ENCODE measurements around the gene CD96.
"Not testable (repeated sequence)": the region's sequence is repeated elsewhere in the genome, so short reads cannot be mapped to it uniquely, and the experiment has no call there.

The CD96 gene

DNA sequence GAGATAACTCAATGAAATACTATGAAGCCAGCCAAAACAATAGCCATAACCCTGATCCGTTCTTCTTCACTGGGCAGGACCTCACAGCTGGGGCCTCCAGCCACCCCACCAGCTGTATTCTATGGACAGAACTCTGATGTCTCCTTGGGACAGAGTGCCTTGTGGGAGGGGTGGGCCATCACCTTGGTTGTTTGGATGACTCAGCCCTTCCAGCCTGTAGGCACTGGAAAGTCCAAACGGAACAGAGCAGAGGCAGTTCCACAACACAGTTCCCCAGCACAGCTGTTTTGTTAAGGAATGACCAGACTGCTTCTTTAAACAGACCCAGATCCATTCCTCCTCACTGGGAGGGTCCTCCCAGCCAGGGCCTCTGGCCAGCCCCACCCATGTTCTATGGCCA is 85.1 kb downstream of the CD96 start:
- no peak for DNase-seq (ENCODE audit: low read depth)

DNA sequence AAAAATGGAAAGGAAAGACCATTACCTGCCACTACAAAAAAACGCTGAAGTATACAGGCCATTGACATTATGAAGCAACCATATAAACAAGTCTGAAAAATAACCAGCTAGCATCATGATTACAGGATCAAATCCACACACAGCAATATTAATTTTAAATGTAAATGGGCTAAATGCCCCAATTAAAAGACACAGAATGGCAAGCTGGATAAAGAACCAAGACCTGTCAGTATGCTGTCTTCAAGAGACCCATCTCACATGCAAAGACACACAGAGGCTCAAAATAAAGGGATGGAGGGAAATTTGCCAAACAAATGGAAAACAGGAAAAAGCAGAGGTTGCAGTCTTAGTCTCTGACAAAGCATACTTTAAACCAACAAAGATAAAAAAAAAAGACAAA is 87.0 kb downstream of the CD96 start:
- DNase-seq (ENCODE audit: low read depth): not testable (repeated sequence)

DNA sequence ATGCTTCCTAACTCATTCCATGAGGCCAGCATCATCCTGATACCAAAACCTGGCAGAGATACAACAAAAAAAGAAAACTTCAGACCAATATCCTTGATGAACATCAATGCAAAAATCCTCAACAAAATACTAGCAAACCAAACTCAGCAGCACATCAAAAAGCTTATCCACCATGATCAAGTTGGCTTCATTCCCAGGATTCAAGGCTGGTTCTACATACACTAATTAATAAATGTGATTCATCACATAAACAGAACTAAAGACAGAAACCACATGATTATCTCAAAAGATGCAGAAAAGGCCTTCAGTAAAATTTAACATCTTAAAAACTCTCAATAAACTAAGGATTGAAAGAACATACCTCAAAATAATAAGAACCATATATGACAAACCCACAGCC is 88.6 kb downstream of the CD96 start:
- DNase-seq (ENCODE audit: low read depth): not testable (repeated sequence)

DNA sequence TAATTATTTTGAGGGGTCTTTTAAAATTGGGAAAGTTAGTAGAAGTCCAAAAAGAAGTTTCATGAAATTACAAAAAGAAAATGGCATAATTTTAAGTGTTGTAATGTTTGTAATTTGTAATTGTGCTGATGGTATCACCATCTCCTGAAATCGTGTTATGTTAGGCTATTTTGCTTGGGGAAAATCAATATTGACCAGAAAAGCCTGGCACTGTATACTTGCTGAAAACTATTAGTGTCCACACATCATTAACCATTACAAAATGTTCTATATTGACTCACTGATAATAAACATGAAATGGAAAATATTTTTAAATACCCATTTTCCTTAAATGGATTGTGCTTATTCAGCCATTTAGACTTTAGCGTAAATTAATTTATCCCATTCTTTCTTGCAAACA is 93.4 kb downstream of the CD96 start:
- DNase-seq (ENCODE audit: low read depth): no peak

DNA sequence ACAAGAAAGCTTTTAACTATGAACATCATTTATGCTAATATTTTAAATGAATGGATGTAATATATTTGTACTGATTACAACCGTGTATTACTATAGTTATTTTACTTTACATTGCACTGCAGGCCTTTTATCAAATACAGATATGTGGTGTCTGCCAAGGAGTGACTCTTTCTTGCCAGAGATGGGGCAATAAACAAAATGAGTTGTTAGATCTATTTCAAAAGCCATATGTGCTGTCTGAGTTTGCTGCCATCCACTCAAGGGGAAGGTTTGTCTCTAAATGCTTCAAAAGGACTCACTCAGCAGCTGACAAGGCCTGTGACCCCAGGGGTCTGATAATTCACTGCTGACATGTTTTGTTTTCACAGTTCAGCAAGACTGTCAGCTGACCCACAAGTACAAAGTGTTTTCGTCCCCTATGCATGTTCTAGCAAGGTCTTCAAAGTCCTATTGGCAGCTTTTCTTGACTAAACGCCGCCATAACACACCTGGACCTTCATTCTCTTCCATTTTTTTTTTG is 94.4 kb downstream of the CD96 start:
- no peak for DNase-seq (ENCODE audit: low read depth)

DNA sequence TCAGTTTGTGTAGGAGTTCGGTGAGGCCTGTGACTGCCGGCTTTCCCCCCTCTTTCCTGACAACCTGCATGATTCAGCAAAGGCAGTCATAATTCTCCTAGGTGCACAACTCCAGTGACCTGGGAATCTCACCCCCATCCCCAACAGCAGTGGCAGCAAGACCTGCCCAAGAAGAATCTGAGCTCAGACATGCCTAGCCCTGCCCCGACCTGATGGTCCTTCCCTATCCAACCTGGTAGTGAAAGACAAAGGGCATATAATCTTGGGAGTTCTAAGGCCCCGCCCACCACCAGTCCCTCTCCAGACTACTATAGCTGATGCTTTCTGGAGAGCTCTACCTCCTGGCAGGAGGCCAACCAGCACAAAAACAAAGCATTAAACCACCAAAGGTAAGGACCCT is 97.3 kb downstream of the CD96 start:
- no peak for DNase-seq (ENCODE audit: low read depth)

DNA sequence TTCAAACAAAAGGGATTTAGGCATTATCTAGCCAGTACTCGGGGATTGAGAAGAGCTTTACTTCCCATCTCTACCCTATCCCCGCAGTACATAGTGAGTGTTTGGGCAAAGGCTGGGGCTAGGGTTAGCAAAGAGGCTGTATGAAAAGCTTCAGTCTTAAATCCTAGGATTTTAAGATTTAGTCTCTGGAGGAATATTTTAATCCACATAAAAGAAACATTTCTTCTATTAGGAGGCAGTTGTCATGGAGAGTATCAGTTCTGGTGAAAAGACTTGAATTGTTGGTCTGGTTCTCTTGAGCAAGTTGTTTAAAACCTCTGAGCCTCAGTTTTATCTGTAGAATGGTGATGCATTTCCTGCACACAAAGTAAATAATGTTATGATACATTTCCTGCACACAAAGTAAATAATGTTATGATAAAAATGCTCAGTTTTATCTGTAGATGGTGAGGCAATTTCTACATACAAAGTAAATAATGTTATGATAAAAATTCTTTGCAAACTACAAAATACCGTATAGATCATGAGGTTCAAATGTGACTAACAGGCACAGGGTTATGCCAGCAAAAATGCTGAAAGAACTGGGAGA is 107.1 kb downstream of the CD96 start:
- DNase-seq (ENCODE audit: low read depth): peak; percentile 9

DNA sequence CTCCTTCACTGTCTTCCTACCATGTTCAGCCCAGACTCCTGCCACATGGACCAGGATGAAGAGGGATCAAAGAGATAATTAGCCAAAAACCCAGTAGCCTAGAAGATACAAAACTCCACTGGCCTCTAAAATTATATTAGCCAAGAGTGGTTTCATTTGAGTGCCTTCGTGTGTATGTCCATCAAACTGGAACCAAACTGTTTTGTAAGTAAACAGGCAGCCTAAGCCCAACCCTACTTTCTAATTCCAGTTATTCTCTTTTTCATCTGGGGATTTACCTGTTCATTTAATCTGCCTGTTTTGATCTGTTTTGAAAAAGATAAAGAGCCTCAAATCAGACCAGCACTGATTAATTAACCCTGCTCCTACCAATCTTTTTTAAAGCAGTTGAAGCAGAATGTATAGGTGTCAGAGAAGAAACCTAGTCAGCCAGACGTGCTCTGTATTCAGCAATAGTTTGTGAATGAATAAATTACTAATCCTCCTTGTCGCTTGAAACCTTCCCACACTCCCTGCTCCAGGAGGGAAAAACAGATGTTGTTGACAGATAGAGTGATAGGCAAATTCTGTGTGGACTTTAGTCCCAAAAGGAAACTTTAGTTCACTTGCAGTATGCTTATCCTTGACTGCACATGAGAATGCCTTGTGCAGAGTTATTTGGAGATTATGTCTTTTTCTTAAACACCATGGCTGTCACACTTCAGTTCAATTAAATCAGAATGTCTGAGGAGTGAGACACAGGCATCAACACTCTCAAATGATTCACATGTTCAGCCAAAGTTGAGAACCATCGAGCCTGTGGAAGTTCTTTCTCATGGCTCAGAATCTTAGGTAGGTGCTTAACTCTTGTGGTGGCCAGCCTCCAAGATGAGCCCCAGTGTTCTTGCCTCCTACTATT is 108.6 kb downstream of the CD96 start:
- DNase-seq (ENCODE audit: low read depth): no peak

DNA sequence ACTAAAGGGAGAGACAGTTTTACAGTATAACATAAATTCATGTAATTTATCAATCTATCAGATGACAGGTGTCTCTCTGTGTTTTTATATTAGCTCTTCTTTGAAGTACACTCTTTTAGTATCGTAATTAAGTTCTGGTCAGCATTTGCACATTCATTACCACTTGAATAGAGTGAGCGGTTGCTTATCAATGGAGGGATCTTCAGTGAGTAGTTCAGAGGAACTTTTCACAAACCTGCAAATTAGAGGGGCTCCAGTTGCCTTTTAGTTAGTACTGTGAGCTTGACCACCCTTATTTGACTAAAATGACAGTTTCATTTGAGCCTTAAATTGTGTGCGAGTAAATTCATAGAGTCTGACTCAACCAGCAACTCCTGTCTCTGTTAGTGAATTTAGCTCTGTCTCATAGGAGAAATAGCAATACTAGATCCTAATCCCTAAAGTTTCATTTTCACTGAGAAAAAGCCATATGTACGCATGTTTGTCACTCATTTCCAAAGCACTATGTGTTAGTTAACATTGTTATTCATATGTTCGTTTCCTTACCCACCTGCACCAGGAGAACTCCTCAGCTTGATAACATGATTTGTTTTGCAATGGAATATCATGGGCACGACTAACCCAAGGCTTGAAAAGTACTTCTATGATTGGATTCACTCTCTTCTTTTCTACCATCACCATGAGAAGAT is 110.6 kb downstream of the CD96 start:
- no peak for DNase-seq (ENCODE audit: low read depth)

DNA sequence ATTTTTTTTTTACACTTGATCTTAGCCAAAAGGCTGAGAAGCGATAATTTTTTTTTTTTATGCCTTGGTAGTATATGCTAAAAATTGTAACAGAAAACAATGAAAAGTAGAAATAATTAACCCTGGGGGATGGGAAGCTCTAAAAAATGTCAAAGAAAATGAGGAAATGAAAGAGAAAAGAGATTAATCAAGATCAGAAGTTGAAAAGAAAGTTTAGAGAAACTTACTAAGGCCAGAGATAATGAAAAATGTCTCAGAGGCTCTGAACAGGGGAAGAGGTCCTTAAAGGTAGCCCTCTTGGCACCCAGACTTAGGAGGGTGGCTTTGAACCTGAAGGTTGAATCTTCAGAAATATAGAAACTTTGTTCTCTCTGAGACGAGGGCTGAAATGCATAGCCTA is 111.8 kb downstream of the CD96 start:
- no peak for DNase-seq (ENCODE audit: low read depth)

DNA sequence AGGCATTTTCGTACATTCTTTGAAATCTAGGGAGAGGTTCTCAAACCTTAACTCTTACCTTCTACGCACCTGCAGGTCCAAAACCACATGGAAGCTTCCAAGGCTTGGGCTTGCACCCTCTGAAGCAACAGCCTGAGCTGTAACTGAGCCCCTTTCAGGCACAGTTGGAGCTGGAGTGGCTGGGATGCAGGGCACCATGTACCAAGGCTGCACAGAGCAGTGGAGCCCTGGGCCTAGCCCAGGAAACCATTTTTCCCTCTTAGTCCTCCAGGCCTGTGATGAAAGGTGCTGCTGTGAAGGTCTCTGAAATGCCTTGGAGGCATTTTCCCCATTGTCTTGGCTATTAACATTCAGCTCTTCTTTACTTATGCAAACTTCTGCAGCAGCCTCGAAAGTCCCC is 120.0 kb downstream of the CD96 start:
- no peak for DNase-seq (ENCODE audit: low read depth)

DNA sequence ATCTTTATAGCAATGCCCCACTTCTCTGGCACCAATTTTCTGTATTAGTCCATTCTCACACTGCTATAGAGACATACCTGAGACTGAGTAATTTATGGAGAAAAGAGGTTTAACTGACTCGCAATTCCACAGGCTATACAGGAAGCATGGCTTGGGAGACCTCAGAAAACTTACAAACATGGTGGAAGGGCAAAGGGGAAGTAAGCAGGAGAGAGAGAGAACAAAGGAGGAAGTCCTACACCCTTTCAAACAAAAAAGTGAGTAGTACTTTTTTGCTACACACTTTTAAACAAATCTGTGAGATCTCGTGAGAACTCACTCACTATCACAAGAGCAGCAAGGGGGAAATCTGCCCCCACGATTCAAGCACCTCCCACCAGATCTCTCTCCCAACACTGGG is 120.9 kb downstream of the CD96 start:
- no peak for DNase-seq (ENCODE audit: low read depth)

DNA sequence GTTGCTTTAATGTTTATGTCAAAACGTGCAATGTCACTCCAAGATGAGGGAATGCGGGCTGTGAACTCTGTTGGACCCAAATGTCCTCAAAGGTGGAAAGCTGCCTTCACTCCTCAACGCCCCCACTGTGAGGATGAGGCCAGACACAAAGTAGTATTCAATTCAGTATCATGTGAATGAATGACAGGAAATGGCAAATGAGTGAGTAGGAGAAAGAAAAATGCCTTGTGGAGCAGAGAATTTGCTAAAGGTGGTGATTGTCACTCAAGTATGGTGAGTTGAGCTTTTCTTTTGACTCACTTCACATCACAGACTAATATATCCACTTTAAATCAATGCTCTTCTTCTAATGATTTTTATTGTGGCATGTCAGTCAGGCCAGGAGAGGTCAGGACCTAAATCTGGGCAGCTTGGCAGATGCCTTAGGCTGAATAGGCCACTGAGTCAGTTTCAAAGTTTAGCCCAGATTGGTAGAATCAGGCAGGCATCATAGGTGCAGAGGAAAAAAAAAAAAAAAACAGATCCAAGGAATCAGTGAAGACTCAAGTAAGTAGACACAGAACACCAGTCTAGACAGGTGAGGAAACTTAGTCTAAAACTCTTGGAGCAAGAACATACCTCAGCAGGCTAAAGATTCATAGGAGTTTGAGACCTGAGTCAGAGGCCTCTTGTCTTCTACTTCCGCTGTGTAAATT is 124.2 kb downstream of the CD96 start:
- no peak for DNase-seq (ENCODE audit: low read depth)

DNA sequence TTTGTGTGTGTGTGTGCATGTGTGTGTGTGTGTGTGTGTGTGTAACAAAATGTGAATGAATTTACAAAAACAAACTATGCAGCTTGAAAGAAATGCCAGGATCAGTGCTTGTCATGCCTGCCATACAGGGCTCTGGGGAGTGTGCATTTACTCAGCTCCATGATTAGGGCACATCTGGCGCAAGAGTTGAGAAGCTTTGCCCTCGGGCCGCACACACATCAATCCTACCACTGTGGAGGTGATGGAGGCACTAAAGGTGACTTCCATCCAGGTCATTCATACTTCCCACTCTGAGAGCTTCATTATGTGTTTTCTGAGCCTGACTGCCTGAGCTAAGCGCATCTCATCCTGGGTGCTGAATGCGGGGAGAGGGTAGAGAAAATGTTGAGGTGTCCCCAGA is 125.2 kb downstream of the CD96 start:
- no peak for DNase-seq (ENCODE audit: low read depth)

DNA sequence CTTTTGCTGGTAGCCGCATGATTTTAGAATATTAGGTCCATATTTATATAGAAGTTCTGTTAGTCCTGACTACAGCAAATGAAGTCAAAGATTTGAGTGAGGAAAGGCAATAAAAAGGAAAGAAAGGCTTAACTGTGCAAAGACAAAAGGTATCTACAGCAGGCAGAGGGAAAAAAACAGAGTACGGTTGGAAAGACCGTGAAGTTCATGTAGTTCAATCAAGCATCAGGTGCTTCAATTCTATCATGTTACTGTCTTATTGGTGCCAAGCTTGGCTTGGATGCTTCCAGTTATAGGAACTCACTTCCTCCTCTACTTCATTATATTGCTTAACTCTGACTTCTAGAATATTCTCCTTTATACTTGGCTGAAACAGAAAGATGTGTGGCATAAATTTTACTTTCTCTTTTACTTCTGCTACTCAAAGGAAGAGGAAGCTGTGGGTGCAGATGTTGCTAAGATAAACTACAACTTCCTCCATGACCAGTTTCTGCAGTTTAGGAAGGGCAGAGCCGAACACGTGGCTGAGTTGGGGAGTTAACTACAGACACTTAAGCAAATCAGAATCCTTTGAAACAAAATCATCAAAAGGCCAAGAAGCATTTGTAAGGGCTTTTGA is 125.7 kb downstream of the CD96 start:
- no peak for DNase-seq (ENCODE audit: low read depth)

DNA sequence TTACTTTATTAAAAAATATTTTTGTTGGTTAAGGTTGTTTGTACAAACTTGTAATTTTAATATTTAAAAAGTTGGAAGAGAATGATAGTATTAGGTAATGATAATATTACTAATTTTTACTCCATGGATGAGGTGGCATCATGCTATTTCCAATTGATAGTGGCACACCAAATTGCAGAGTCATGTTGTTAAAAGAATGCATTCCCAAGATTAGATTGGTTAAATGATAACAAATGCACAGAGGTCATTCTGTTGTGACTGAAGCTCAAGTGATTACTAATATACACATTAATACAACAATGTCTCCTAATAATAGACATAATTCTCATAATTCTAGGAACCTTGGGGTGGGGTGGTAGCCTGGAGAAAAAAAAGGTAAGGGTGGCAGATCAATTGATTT is 126.3 kb downstream of the CD96 start:
- no peak for DNase-seq (ENCODE audit: low read depth)

DNA sequence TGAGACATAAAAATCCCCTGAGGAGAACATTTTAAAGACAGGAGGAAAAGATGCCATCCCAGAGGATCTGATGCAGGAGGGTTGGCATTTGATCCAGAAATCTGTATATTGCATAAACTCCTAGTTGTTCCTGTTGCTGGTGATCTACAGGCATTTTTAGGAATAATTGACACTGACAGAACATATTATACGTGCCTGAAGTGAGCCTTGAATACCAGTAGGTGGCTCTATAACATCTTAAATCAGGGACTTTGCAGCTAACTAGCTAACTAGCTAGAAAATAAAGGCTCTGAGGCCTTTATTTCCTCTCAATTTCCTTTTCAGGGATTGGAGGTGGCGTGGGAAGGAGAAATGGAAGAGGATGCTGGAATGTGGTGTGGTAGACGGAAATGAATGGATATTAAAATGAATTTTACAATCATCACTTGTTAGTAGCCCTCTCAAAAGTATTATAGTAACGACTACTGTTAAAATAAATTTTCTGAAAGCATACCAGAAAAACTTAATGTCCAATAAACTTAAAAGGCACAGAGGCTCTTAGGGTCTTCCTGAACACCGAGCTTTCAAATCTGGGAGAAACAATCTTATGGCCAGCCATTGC is 127.0 kb downstream of the CD96 start:
- peak; percentile 54 for DNase-seq (ENCODE audit: low read depth)

DNA sequence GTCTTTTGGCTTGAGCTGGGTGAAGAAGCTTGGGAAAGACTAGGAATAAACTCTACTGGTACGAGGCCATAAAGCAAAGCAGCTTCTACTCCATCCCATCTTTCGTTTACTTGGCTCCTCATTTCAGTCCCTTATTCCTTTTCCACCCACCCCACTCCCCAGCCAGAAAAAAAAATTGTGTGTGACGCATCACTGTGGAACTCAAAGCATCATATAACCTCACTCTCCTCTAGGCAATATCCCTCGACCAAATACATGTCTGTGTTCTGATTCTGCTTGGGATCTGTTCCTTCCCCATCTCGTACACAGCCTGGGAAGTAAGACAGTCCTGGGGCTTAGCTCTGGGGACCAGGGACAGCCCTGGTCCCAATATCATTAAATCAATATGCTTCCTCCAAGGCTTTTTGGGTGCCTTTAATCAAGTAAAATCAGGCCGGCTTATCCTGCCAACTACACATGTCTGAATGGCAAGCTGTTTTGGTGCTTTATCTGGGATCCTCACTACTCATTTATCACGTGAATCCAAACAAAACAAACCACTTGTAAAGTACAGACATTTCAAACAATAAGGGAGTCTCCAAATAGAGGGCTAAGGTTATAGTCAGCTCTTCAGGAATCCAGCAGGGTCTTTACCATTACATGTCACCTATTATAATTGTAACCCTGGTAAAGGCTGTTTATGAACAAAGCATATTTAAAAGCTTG is 128.1 kb downstream of the CD96 start:
- DNase-seq (ENCODE audit: low read depth): peak; percentile 4

DNA sequence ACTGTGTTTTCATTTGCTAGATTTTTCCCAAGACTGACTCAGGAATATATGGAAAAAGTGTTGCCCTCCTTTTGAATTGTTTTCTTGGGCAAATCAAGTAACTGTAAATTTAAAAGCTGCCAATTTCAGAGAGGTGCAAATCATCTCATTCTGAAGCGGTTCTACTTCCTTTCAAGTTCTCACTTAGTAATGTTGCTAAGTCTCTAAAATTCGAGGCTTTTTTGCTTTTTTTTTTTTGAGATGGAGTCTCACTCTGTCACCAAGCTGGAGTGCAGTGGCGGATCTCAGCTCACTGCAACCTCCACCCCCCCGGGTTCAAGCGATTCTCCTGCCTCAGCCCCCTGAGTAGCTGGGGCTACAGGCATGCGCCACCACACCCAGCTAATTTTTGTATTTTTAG is 130.5 kb downstream of the CD96 start:
- not testable (repeated sequence) for DNase-seq (ENCODE audit: low read depth)

DNA sequence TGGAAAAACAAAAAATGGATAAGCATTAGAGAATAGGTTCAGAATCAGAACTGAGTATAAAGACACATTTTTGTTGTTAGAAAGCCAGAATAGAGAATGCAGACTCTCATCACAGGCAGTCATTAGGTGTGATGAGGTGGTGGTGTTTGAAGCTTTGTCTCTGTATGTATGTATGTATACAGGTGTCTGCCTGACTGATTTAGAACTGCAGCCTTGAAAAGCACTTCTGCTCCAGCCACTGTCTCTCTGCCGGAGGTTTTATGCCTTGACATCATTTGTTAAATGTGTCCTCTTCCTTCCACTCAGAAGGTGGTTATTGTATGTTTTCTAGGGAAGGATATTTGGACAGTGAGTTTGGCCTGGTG is 133.8 kb downstream of the CD96 start:
- DNase-seq (ENCODE audit: low read depth): no peak
